ENCODE results near the gene ZHX3.
"Not testable (repeated sequence)": the region's sequence is repeated elsewhere in the genome, so short reads cannot be mapped to it uniquely, and the experiment has no call there.

The ZHX3 gene

DNA sequence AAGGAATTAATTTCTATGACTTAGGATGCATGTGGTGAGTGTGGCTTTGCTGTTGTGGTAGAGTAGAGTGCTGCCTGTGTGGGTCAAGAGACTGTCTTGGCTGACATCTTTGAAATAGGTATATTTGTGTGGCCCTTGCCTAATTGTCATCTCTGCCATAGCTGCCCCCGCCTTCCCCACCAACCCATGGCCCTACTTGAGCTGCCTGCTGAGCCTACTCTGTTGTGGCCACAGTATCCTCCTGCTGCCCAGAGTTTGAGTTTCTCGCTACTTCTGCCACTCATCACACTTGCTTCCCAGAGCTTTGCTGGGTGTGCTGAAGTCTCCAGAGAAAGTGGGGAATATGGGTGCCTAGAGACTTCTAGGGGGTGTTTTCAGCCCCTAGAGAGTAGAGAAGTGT lies 172.2 kb downstream of the ZHX3 start:
- no peak for DNase-seq

DNA sequence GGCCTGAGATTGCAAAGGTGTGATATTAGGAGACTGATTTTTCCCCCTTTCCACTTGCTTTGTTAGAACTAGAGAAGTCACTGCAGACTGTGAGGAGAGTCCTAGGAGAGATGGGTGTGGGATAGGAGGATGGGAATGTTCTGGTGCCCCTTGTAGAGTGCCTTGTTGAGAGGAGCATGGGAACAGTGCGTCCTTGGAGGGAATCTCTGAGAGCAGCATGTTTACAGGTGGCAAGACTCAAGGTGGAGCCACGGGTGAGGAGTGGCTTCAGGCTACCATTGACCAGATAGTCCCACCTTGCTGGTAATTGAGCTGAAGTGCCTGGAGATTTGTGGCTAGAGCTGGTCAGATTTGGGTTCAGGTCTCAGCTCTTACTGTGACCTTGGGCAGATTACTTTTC lies 174.2 kb downstream of the ZHX3 start:
- DNase-seq: no peak

DNA sequence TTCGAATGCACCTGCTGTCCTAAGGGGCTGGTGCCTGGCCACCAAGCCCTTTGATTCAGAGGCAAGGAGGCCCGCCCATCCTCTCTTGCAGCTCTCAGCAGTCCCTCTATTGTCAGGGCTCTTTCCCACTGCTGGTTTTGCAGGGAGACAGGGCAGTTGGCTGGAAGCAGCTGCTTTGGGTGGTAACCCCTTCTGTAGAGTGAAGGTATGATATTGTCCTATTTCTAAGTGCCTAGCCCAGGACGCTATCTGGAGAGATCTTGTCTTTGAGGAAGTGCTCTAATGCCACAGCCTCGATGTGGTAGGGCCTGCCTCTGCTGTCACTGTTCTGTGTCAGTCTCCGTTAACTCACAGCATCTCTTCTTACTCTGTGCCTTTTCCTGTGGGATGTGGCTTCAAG lies 174.6 kb downstream of the ZHX3 start:
- DNase-seq: no peak

DNA sequence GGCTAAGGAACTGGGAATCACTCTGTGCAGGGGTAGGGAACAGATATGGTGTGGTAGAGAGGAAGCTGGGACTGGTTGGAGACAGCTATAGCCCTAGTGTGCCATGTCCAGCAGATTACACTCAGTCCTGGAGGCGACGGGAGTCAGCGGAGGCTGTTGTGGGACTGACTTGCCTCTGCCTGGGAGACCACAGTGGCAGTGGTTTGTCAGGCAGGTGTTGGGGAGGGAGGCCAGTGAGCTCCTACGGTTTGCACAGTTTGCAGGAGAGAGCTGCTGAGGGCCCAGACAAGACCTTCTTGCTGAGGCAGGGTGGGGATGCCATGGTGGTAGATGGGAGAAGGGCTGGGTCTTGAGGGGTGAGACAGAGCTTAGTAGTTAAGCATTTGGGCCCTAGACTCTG lies 175.3 kb downstream of the ZHX3 start:
- DNase-seq: no peak

DNA sequence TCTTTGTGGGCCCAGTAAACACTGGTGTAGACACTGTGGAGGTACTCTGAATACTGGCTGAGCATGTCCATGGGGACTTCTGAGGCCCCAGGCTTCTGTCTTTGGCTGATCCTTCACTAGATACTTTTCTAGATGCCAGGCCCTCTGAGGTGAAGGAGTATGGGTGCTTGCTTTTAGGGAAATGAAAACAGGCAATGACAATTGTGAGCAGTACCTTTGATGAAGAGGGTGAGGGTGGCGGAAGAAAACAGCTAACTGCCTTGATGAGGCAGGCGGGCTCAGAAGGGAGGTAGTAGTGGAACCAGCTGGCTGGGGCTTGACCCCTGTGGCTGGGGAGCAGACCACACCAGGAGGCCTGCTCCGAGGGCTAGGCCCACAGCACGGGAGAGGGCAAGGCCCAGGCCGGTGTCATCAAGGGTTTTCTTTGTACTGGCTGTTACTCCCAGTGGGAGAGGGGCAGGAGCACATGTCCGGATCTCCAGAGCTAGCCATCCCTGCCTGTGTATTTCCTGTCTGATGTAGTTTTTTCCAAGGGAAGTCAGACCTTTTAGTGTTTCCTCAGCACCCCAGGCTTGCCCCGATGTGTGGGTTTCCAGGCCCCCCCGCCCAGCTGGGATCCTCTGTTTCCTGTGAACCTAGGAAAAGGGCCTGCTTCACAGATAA lies 176.2 kb downstream of the ZHX3 start:
- no peak for DNase-seq

DNA sequence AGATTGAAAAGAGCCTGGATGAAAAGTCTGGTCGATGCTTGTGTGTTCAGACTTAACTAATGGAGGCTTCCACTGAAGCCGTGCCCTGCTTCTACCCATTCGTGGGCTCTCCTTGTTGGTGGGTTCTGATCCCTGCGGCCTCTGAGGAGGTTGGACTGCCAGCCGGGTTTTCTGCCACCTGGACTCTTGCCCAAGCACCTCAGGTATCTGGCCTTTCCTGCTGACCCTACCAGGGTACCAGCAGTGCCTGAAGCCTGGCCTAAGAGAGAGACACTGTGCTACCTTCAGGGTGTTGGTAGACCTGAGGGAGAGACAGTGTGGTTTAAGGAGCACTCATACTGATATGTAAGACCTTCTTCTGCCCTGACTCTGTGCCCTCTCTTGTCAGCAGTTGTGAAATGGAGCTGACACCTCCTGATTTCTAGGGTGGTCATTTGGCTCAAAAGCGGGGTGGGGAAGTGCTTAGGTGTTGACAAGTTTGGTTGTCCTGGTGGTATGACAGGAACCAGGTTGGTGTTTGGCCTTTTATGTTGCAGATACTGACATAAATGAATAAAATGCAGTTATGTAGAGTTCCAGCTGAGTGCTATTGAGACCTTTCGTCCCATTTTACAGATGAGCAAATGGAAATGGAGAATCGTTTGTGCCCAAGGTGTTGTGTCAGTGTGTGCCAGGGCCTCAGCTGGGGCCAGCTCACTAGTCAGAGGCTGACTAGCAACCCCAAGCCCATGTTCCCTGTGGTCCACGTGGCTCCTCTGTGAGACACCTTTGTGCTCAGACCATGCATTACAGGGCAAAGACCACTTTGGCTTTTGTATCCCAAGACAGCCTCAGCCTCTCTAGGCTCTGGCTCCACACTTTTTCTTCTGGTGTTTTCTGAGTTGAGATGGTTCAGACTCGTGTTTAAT lies 177.1 kb downstream of the ZHX3 start:
- no peak for DNase-seq

DNA sequence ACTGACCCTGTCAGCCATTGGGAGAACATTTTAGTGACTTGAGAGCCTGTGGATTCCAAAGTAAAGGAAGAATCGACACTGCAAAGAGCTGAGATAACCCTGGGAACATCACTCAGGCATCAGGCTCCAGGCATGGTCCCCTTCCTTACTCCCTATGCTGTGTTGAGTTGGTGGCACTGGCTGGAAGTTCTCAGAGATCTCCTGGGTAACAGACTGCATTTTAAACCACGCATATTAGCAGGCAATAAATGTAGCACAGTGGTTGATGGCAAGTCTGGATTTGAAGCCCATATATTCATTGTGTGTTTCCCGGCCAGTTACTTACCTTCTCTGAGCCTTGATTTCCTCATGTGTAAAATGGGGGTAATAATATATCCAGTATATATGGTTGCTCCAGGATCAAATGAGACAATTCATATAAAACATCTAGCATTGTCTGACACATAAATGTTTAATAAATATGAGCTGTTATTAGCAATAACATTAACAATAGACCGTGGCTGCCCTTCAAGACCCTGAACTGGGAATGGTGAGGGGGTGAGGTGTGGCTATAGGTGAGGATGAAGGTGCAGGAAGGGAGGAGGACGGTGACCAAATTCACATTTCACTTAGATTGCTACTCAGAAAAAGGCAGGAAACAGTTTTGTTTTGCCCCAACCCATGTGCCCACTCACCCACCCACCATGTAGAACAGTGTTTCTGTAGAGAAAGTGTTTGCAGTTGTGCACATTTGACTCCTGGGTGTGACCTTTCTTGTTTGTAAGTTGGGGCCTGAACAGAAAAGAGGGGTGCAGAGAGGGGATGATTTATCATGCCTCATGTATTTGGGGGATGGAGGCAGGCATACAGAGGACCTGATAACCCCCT lies 178.1 kb downstream of the ZHX3 start:
- DNase-seq: no peak

DNA sequence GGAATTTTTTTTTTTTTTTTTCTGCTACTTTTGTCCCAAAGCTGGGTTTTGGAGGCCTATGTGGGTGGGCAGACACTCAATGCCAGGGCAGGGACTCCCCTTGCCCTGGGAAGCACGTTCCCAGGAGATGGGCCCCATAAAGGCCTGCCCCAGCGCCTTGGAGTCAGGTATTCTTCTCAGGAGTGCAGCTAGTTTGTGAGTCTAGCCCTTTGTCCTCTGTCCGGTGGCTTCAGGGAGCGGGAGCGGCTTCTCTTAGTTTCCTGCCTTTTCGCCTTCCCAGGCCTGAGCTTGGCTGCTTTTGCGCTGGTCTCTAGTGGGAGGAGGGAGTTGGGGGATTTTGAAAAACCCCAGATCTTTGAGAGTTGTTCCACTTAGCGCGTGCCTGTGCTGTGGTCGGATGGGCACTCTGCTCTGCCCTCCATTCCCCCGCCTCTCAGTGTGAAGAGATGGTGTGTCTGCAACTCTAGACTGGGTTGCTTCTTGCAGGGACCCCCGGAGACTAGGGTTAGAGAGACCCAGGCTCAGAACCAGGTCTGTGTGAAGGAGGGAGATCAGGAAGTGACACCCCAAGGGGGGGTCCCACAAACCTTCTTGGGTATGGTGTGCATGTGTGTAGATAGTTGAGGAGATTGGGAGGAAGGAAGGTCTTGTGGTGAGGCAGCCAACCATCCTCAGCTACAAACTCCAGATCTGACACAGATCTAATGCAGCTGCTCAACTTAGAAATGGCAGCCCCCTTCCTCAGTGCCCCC lies 178.9 kb downstream of the ZHX3 start:
- DNase-seq: no peak

DNA sequence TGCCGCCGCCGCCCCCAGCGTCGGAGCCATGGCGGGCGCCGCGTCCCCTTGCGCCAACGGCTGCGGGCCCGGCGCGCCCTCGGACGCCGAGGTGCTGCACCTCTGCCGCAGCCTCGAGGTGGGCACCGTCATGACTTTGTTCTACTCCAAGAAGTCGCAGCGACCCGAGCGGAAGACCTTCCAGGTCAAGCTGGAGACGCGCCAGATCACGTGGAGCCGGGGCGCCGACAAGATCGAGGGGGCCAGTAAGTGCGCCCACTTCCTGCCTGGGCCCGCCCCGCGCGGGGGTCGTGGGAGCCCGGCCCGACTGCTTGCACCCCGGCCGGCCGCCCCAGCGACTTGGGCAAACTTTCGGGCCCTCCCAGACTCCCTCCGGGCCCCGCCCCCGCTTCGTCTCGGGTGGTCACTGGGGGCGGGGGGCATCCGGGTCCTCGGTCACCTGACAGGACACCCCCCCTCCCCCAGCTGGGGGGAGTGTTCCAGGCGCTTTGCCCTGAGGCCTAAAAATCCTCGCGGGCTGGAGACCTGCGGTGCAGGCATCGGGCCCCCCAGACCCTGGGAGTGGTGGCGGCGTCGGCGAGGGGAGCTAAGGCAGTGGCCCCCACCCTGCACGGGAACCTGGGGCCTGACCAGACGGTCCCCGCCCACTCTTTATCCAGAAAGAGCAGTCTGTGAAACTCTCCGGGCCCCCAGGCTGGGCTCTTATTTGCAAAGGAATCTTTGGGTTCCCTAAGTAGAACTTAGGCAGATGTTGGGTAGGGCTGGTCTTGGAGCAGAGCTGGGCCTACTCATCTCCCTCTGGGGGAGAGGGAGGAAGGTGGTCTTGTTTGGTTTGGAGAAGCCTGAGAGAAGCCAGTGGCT lies 179.7 kb downstream of the ZHX3 start:
- peak; percentile 62 to 63 for DNase-seq

DNA sequence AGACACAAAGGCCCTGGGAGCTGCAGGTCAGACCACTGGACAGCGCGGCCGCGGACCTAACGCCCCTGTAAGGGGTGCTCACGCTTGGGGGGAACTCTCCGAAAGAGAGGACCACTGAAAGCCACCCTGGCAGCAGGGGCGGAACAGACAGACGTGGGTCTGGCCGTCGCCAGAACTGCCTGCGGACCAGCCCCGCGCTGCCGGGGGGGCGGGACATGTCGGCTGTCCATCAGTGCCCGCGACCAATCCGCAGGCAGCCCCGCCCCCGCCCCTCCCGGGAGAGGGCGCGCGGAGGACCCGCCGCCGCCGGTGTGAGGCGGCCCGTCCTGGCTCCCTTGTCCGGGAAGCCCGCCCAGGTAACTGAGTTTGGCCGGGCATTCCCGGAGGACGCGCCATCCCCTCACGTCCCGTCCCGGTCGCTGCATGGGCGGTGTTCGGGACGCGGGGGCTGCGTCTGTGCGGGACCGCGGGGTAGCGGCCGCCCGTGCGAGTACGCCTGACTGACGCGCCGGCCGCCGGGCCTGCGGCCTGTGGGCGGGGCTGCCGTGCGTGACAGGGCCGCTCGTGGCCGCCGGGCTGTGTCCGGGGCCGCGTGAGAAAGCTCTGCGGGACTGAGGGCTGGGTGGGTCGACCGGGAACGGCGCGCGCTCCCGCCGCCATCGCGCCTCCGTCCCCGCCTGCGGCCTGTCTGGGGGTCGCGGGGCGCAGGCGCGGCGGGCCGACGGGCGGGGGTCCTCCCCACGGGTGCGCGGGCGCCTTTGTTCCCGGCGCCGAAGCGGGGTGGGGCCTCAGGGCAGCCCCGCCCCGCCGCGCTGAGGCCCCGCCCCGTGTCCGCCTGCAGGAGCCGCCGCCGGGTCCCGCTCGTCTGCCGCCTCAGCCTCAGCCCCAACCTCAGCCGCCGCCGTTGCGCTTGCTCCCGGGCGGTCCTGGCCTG lies 180.6 kb downstream of the ZHX3 start, which contains the start of gene PLCG1:
Gene PLCG1 (plus strand): TSS at position 864 of the 934 bp plus-strand sequence. CDS start 99 bp downstream, outside the sequence.
- peak; percentile 84 to 85 for DNase-seq

DNA sequence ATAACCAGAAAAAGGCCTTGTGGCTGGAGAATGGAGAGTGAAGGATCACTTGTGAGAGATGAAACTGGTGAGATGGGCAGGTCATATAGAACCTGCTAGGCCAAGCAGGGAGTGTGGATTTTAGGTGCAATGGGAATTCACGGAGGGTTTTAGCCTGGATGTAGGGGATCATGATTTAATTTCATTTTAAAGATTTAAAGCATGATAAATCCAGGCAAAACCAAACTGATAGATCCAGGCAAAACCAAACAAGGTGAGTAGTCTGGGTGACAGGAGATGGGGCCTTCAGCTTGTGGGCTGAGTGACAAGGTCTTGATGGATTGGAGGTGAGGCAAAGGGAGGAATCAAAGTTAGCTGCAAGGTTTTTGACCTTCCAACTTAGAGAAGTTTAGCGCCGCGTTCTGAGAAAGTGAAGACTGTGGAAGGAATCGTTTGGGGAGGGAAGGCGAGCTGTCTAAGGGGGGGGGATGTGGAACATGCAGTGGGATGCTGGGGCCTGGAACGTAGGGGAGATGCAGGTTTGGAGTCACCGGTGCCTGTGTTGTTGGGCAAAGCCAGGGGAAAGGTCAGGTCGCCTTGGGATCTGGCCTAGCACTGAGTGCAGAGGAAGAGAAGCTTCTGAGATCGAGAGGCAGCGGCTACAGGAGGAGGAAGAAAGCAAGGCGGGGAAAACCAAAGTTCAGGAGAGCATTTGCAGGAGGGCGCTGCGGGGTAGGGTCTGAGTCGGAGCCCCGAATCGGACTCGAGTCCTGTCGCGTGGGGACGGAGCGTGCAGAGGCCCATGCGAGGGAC lies 181.4 kb downstream of the ZHX3 start:
- no peak for DNase-seq

DNA sequence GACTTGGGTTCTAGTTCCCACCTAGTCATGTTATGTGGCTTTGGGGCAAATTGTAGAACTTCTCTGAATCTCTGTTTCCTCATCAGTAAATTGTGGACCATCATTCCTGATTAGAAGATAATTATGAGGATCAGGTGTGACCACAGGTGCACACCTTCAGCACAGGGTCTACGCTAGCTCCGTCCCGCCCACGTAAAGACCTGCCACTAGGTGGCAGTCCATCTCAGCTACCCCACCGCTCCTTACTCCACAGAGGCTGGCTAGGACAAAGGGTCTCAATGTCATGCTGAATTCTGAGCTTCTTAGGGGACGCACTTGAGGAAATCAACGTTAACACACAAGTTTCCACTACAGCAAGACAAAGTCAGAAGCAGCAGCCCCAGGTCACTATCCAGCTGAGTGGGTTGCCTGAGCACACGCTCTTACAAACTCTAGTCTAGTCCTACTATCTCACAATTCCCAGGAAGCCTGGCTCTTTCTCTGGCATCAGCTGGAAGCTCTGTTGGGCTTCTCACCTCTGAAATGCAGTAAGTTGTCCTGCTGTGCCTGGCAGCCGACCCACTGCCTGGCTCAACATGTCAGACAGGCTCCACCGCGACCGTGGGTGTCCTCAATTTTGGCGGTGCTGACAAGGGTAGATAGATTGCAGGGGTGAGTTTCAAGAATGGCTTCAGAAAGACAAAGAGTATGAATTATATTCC lies 182.2 kb downstream of the ZHX3 start:
- peak; percentile 4 to 17 for DNase-seq

DNA sequence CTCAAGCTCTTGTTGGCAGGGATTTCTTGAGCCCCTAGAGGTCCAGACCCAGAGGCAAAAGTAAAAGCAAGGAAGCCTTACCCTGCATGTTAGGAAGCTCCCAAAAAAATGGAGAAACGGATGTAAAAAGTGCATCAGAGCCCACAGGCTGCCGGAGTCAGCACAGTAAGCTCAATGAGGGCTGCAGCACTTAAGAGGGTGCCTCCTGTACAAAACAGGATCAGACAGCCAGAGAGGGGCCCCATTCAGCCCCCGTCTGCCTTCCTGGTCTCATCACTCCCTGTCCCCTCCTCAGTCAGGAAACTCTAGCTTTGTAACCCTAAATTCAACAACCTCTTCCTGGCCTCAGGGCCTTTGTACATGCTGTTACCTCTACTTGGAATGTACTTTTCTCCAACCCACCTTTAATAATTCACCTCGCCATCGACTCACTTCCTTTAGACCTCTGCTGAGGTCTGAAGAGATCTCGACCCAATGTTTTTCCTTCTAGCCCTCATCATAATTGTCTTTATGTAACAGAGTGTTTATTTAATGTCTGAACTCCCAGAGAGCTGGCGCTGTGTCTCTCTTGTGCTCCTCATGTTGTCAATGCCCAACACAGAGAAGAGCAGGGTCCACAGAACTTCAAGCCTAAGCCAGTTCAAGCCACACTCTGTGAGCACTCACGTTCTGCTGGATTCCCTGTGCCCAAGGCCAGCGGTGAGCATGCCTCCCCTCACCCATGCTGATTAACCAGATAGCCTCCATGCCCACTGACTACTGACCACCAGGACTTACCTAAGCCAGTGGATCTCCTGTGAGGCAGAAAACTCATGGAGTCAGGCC lies 183.0 kb downstream of the ZHX3 start:
- no peak for DNase-seq

DNA sequence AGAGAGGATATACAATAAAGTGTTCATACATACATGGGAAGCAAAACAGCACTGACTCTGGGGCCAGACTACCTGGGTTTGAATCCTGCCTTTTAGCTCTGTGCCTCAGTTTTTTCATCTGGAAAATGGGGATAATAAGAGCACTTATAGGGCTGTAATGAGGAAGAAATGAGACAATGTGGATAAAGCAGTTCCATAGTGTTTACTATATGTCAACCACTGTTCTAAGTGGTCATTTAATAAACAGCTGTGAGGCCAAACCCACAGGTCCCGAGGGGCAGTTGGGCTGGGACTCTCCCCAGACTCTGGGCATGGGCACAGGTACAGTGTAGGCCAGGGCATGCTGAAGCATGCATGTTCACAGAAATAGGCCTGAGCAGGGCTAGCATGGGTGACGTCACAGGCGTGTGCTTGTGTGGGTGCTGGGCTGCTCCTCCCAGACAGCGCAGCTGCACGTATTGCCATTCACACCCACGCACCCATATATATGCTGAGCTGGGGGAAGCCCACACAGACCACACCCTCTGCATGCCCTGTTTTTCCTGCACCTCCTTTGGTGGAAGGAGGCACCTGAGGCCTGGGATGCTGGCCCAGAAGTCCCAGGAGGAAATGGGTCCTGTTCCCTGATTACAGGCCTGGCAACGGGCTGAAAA lies 183.7 kb downstream of the ZHX3 start:
- no peak for DNase-seq

DNA sequence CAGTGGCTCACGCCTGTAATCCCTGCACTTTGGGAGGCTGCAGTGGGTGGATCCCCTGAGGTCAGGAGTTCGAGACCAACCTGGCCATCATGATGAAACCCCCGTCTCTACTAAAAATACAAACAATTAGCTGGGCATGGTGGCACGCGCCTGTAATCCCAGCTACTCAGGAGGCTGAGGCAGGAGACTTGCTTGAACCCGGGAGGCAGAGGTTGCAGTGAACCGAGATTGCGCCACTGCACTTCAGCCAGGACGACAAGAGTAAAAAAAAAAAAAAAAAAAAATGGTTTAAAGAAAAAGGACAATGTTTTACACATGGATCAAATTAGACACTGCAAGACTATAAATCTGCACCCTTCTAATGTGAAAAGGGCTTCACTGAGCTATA lies 185.1 kb downstream of the ZHX3 start:
- DNase-seq: not testable (repeated sequence)

DNA sequence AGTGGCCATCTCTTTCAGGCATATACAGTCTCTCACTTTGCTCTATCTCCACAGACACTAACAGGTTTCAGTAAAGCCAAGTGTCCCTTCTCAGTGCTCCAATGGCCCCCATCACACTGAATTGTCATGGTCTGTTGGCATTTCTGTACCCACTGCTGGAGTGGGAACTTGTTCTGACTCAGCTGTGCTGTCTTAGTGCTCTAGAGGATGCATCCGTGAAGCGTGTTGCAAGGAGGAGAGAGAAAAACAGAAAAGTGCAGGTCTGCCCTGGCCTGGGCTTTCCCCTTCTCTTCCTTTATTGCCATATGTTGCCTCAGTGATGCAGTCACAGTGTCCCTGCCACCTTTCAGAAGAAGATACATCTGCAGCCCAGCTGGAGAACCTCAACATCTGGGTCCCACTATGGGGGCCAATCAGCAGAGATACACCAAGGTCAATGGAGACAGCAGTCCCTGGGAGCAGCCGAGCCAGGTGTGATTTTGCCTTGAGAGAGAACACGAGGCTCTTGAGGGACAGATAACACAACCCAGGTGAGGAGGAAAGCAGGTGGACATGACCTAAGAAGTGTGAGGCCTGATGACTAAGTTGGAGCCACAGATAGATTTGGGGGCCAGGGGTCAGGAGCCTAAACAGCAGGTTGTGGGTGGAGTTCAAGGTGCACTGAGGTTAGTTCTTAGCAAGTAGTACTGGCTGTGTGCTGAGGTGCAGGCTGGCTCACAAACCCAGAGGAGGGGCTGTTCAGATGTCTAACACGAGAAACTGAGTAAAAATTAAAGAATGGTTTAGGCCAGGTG lies 185.7 kb downstream of the ZHX3 start:
- DNase-seq: no peak

Measured in NCI-H2081 (cell line).